ENCODE results near the gene STMND1. TPM values are rescaled to one million over a fixed set of nuclear protein-coding genes. Genes with fewer than 3 reads are reported as not detected.

STMND1 gene
- total RNA-seq, 2 donors from 2014 or later: 1.8 to 2.8 TPM

DNA sequence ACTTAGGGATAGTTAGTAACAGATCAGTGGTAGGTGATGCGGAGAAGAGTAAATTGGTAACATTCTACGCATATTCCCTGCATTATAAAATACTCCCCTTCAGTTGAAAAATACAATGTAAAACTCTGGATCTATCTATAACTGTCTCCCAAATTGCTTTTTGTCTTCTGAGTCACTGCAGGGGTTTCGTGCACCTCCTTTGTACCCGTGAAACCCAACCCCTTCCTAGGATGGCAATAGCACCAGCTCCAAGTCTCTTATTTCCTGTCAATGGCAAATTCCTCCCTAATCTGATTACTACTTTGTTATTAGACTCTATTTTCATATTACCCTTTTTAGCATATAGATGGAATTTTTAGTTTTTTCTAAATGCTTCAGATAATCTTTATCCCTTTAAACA lies 20.6 kb upstream of the STMND1 start:
- DNase-seq: no peak
- Histone ChIP-seq H3K4me3 (no peak overlapping the region), H3K27ac (no peak overlapping the region), H3K4me1 (no peaks in the 10 kb centered on the region), H3K9ac (ENCODE audit: low read depth in 2 of 2, low read length in 2 of 2) (no peak overlapping the region), H3K27me3 (no peaks in the 10 kb centered on the region), H3K9me3 (no peaks in the 10 kb centered on the region), H3K36me3 (no peaks in the 10 kb centered on the region)
- intact Hi-C loops (cut with DNase I): loop anchor here (10.0 kb wide), 3 partner anchors 116 to 746 kb away; no protein-coding TSS in a partner anchor
- TF ChIP-seq, protein P1, sequence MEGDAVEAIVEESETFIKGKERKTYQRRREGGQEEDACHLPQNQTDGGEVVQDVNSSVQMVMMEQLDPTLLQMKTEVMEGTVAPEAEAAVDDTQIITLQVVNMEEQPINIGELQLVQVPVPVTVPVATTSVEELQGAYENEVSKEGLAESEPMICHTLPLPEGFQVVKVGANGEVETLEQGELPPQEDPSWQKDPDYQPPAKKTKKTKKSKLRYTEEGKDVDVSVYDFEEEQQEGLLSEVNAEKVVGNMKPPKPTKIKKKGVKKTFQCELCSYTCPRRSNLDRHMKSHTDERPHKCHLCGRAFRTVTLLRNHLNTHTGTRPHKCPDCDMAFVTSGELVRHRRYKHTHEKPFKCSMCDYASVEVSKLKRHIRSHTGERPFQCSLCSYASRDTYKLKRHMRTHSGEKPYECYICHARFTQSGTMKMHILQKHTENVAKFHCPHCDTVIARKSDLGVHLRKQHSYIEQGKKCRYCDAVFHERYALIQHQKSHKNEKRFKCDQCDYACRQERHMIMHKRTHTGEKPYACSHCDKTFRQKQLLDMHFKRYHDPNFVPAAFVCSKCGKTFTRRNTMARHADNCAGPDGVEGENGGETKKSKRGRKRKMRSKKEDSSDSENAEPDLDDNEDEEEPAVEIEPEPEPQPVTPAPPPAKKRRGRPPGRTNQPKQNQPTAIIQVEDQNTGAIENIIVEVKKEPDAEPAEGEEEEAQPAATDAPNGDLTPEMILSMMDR (IDR thresholded peaks at IDR 0.05): no peak

DNA sequence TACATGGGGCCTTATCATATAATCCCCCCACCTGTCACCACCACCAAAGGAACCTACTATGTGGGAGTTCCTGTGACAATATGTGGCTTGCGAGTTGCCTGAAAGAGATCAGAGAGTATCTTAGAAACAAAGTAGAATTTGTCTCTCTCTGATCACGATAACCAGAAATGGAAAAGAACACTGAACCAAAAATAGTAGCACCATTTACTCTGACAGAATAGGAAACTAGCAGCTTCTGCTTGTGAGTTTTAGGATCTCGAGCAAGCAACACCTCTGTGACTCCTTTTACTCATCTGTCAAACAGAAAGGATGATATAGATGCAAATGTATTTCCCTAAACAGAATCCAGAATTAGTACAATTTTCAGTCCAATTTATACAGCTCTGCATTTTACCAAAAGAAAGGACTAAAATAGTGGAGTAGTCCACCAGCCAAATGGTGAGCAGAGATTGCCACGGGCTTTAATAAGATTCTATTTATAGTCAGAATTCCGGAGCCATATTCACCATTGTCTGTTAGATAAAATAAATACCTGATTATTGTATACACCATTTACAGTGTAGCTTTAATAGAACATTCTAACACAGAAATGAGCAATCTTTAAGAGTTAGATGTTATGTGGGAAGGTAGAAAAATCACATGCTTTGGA lies 19.9 kb upstream of the STMND1 start:
- no peaks in the 10 kb centered on the region for H3K36me3 ChIP-seq
- intact Hi-C loops (cut with DNase I): loop anchor here (10.0 kb wide), 3 partner anchors 117 to 747 kb away; no protein-coding TSS in a partner anchor

DNA sequence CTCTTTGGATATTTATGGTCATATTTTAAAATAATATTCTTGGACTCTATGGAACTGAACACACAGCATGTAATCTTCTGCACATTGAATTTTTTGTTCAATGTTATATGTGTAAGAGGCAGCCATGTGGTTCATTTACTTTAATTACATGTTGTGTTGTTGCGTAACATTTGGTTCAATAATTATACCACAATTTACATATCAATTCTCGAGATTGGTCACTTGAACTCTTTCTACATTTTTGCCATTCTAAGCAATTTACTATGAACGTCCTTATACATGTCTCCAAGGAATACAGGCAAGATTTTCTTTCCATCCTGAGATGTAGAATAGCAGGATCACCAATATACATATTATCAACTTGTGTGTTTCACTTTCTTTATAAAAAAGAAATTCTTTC lies 18.5 kb upstream of the STMND1 start:
- Histone ChIP-seq H3K4me1 (no peaks in the 10 kb centered on the region), H3K9me3 (no peaks in the 10 kb centered on the region), H3K4me3 (no peak overlapping the region), H3K36me3 (no peaks in the 10 kb centered on the region), H3K27ac (no peak overlapping the region), H3K9ac (ENCODE audit: low read depth in 2 of 2, low read length in 2 of 2) (no peak overlapping the region), H3K27me3 (no peaks in the 10 kb centered on the region)
- TF ChIP-seq, protein P1 (IDR thresholded peaks at IDR 0.05): no peak
- DNase-seq: no peak
- intact Hi-C loops (cut with DNase I): loop anchor here (10.0 kb wide), 3 partner anchors 119 to 749 kb away; no protein-coding TSS in a partner anchor

More for the DNA sequence above, 19.9 kb upstream of the STMND1 start:
- TF ChIP-seq, protein P1 (IDR thresholded peaks at IDR 0.05): no peak
- H3K4me3 ChIP-seq: no peak overlapping the region
- H3K9ac ChIP-seq (ENCODE audit: low read depth in 2 of 2, low read length in 2 of 2): no peak overlapping the region
- DNase-seq: no peak
- H3K9me3 ChIP-seq: no peaks in the 10 kb centered on the region
- no peaks in the 10 kb centered on the region for H3K4me1 ChIP-seq
- H3K27ac ChIP-seq: no peak overlapping the region
- no peaks in the 10 kb centered on the region for H3K27me3 ChIP-seq

DNA sequence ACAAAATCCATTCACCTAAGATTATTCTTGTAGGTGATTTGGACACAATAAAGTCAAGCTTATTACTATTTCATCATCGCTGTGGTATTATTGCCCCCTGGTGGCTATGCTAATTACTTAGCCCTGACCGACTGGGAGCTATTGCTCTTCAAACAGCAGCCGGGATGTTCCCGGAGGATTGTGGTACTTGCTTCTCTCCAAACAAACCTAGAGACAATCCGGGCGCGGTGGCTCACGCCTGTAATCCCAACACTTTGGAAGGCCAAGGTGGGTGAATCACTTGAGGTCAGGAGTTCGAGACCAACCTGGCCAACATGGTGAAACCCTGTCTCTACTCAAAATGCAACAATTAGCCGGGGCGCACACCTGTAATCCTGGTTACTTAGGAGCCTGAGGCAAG lies 15.4 kb upstream of the STMND1 start:
- Histone ChIP-seq H3K27me3 (no peaks in the 10 kb centered on the region), H3K36me3 (no peaks in the 10 kb centered on the region), H3K27ac (no peak overlapping the region), H3K4me3 (no peak overlapping the region), H3K4me1 (no peaks in the 10 kb centered on the region), H3K9me3 (no peaks in the 10 kb centered on the region), H3K9ac (ENCODE audit: low read depth in 2 of 2, low read length in 2 of 2) (no peak overlapping the region)
- intact Hi-C loops (cut with DNase I): loop anchor here (10.0 kb wide), 3 partner anchors 122 to 752 kb away; no protein-coding TSS in a partner anchor
- TF ChIP-seq, protein P1 (IDR thresholded peaks at IDR 0.05): peak; percentile 66
- DNase-seq: peak; percentile 65

DNA sequence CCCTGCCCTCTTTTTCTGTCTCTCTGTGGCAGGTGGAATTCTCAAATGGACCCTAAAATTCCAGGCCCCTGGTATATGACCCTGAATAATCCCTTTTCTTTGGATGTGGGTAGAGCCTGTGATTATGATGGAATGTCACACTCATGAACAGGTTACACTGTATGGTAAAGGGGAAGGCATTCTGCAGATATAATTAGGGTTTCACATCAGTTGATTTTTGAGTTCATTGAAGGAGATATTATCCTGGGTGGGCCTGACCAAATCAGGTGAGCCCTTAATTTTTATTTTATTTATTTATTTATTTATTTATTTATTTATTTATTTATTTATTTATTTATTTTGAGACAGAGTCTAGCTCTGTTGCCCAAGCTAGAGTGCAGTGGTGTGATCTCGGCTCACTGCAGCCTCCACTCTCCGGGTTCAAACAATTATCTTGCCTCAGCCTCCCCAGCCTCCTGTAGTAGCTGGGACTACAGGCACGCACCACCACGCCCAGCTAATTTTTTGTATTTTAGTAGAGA lies 13.7 kb upstream of the STMND1 start:
- DNase-seq: no peak
- H3K36me3 ChIP-seq: no peaks in the 10 kb centered on the region
- TF ChIP-seq, protein P1 (IDR thresholded peaks at IDR 0.05): no peak
- intact Hi-C loops (cut with DNase I): loop anchor here (10.0 kb wide), 3 partner anchors 123 to 753 kb away; no protein-coding TSS in a partner anchor
- H3K27me3 ChIP-seq: no peaks in the 10 kb centered on the region
- no peaks in the 10 kb centered on the region for H3K9me3 ChIP-seq
- no peak overlapping the region for H3K9ac ChIP-seq (ENCODE audit: low read depth in 2 of 2, low read length in 2 of 2)
- H3K4me1 ChIP-seq: no peaks in the 10 kb centered on the region
- H3K27ac ChIP-seq: no peak overlapping the region
- no peak overlapping the region for H3K4me3 ChIP-seq

Data from colonic mucosa (tissue), 4 donors.